ENCODE measurements around the gene CYB561.
A peak's percentile ranks its signal among the peaks of the same experiment; 100 is the strongest.

The CYB561 gene

DNA sequence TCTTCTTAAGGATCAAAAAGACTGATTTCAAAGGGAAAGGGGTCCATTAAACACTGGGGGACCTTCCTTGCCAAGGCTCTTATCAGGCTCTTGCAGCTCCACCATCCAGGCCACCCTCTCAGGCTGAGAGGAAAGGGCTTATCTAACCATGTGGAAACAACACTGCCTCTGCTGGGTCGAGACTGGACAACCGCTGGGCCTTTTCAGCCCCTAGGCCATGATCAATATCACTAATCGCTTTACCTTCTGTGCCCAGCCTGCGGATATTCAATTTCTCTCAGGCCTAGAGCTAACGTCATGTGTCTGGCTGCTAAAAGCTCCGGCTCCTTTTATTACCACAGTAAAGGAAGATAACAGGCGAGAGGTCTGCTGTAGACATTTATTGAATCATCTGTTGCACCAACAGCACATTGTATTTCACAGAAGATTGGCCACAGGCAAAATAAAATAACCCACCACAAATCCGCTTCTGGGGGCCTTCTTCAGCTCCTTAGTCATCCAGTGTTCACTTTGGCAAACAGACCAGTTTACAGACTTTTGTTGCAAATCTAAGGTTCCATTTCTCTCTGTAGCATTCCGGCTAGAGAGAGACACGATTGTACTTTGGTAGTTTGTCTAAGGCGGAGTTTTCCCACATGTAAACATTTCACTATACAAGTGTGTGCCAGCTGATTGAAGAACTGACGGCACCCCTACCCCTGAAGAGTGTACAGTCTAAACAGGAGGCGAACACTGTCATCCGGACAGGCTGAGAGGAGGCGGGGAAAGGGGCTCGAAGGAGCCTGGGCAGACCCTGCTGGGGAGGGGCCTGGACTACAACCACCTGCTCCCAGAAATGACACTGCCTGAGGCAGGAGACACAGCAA lies 13.9 kb downstream of the CYB561 start:
- FAIRE-seq = no peak

DNA sequence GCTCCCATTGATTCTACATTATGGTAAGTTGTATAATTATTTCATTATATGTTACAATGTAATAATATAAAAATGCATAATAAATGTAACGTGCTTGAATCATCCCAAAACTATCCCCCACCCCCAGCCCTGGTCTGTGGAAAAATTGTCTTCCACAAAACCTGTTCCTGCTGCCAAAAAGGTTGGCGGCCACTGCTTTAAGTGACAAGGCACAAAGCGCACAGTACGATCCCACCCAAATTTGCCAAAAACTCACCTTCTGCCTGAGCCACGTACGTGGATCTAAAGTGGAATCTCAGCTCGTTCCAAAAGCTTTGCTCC lies 14.5 kb downstream of the CYB561 start:
- no peak for FAIRE-seq

GRCh38 chr17:63430223-63430622 lies 15.9 kb downstream of the CYB561 start:
- no peak for FAIRE-seq

- FAIRE-seq = no peak
Measured at GRCh38 chr17:63429766-63430165, 16.3 kb downstream of the CYB561 start.

GRCh38 chr17:63426917-63427308 lies 19.2 kb downstream of the CYB561 start:
- no peak for FAIRE-seq

DNA sequence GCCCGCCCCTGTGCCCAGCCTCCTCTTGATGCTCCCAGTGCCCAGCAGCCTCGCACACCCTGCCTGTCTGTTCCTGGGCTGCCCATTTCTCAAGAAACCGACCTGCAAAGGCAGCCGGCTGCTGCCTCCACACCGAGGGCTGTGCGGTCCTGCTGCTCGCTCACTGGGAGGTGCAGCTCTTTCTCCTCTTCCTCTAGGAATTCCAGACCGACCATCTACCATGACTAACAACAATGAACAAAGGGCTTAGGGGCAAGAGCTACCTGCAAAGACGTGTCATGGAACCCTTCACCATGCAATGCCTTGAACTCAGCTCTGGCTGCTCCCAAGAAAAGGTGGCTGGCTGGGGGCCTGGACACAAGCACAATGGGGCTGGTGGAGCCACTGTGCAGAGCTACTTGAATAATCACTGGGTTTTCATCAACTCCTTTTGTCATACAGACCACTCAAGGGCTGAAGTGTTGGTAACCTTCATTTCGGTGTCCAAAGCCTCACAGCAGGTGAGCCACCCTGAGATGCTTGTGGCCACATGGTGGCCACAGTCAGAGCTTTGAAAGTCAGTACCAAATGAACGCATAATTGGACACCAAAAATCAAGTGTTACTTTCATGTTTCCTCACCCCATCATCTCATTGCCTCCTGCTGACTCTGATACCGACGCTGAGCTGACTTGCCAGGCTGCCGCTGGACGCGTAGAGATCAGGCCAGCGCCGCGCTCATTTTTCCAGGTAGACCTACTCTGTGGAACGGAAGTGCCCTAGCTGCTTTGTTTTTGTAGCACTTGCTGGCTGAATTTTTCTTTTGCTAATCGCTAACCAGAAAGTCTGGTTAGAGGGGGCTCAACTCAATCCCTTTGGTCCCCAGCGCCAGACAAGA lies 19.8 kb downstream of the CYB561 start:
- no peak for FAIRE-seq

DNA sequence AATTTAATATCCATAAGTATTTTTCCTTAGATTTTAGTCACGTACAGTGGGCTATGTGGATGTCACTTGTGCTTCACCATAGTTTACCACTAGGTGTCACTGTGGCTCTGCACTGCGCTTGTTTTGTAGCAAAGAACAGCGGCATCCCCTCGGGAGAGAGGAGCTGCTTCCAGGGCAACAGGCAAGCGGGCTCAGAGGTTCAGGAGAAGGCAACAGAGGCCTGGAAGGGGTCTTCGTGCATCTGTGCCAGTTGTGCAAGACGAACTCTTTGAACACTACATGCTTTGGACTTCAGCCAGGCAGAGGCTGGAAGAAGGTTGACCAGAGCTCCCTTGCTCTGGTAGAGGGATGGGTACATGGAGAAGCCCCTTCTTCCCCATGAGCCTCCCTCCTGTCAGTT lies 20.6 kb downstream of the CYB561 start:
- peak; percentile 64 for FAIRE-seq

DNA sequence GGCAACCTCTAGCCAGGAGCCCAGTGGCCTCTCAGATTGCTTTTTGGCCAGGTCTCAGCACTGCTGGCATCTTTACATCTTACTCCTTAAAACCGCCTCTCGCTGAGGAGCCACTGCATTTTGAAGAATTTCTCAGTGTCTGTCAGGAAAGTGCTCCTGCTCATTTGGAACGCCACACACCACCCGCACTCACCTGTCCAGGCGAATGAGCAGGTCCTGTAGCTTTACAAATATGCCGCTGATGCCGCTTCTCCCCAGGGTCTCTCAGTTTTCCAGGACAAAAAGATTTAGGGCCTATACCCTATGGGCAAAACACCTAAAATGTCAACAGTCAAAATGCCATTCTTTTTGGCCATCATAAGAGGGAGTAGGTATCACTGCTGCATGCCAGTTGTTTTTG lies 22.1 kb downstream of the CYB561 start:
- FAIRE-seq = no peak

DNA sequence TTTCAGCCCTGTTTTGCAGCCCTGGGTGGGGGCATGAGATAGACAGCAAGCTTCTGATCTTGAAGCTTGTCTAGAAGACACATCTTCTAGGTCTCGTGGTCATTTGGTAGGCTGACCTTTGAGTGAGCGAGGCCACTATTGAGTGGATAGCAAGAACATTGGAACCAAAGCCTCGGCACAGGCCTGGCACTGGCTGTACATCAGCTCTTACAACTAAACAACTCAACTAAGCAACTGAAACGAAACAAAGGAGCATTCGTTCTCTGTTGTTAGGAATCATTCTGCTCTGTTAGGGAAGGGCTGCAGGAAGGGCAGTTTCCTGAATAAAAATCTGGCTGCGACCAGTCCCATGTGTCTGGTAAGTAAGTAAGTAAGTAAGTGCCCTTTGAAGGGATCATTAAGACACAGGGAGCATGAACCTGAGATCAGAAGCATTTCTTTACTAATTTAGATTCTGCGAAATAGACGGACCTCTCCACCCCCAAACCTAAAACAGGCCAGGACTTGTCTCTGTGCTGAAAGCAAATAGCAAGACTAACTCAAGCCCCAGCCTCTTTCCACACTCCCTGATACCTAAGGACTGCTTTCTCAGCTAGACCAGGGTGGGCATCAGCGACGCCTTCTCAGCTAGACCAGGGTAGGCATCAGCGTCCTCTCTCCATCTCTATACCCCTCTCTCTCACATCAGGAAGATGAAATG lies 22.7 kb downstream of the CYB561 start:
- no peak for FAIRE-seq

DNA sequence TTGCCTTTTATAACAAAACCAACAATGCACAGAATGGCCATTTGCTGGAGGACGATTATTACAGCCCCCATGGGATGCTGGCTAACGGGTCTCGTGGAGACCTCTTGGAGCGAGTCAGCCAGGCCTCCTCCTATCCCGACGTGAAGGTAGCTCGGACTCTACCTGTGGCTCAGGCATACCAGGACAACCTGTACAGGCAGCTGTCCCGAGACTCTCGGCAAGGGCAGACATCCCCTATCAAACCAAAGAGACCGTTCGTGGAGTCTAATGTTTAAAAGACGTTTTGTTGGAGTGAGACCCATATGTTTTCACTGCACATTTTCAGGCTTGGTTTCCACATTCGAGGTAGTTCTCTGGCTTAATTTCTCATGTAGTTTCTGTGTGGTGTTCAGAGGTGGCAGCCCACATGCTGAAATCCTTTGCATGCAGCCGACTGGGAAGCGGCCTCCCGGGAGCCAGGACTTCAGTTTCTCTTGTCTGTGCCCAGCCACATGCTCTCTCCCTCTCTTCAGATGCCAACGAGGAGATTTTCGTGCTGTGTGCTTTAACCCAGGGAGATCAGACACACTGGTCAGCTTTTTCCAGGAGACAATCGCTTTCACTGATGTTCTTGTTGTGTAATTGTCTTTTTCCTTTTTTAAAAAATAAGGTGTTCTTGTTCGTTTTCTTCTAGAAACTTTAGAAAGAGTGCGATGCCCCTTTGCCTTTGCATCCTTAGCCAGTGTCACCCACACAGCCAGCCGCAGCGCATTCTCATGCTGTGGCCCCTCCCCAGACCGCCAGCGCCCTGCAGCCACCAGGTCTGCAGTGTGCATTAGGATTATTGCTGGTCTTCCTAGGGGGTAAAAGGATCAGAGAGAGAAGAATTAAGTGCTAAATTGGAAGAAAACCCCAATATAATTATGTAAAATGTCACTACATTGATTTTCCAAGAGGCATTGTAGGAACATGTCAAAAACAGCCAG lies 24.1 kb downstream of the CYB561 start:
- FAIRE-seq = no peak

- FAIRE-seq = no peak
Measured at GRCh38 chr17:63420868-63421680, 25.0 kb downstream of the CYB561 start.

DNA sequence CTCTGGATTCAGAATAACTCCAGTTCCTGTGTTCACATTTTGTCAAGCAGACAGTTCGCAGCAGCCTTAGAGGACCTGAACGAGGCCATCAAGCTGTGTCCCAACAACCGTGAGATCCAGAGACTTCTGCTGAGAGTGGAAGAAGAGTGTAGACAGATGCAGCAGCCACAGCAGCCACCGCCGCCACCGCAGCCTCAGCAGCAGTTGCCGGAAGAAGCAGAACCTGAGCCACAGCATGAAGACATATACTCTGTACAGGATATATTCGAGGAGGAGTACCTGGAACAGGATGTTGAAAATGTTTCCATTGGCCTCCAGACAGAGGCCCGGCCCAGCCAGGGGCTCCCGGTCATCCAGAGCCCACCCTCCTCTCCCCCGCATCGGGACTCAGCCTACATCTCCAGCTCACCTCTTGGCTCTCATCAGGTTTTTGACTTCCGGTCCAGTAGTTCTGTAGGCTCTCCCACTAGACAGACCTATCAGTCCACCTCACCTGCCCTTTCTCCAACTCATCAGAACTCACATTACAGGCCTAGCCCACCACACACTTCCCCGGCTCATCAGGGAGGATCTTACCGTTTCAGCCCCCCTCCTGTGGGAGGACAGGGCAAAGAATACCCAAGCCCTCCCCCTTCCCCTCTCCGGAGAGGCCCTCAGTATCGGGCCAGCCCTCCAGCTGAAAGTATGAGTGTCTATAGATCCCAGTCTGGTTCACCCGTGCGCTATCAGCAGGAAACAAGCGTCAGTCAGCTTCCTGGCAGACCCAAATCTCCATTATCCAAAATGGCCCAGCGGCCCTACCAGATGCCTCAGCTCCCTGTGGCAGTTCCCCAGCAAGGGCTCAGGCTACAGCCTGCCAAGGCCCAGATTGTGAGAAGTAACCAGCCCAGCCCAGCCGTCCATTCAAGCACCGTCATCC lies 25.9 kb downstream of the CYB561 start:
- no peak for FAIRE-seq

DNA sequence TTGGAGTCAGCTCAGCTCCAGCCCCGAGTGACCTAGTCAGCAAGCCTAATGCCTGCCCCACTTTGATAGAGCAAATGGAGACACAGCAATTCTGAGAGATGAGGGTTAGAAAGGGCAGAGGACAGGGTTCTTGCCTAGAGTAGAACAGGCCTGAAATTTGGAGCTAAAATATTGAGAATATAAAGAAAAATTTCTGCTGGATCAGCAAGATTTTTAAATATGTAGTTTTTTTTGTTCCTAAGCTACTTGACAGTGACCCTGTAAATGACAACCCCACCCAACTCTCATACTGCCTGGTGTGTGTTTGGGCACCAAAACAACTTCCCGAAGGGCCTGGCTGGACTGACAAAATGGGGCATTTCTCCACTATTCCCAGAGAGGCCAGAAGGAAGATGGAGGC lies 26.7 kb downstream of the CYB561 start:
- FAIRE-seq = no peak

DNA sequence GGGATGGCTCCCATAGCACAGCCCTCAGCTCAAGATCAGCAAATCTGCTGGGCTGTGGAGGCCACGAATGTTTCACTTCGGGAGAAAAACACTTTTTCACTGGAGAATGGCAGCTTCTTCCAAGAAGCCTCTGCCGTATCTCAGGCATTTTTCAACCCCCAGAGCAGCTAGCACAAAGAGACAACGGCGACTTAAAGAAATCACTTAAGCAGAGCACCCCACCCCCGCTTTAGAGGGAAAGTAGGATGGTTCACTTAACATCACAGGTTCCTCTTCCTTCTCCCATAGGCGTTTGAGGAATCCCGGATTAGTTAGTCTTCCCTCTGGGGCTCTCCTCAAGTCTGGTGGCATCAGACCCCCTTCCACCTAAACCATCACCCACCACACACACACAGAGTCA lies 27.6 kb downstream of the CYB561 start:
- no peak for FAIRE-seq

GRCh38 chr17:63414222-63414621 lies 31.9 kb downstream of the CYB561 start:
- FAIRE-seq = no peak

- no peak for FAIRE-seq
Measured at GRCh38 chr17:63413128-63413527, 33.0 kb downstream of the CYB561 start.

- no peak for FAIRE-seq
Measured at GRCh38 chr17:63412234-63412633, 33.9 kb downstream of the CYB561 start.

- no peak for FAIRE-seq
Measured at GRCh38 chr17:63407741-63408330, 38.3 kb downstream of the CYB561 start.

GRCh38 chr17:63406689-63407330 lies 39.3 kb downstream of the CYB561 start:
- no peak for FAIRE-seq

Measured in islet of Langerhans (tissue), 1 donor.